RWPE1 (cell line): ENCODE measurements around the gene CNTN5.

Source experiments
- CTCF ChIA-PET: fragments of 350-600 bp; sonication (Branson Sonifier 250); formaldehyde crosslinking; extraction: SDS; loops from one replicate; lab custom pipeline; 2021; lab: Yijun Ruan, JAX
- POLR2A ChIA-PET: fragments of 400-600 bp; formaldehyde crosslinking; extraction: SDS; loops from one replicate; lab custom pipeline; 2020; ENCODE audit warnings: antibody characterized with exemption; ENCODE audit not compliant: low non-redundant PET; lab: Yijun Ruan, JAX
- DNase-seq: peaks from one replicate; pipeline ENCODE4 v3.0.0; 2012; ENCODE audit warnings: low spot score
- H3K27ac ChIP-seq: fragments of 450-650 bp; 2 replicates; pipeline ENCODE4 v1.5.1; 2017
- CTCF ChIP-seq: fragments of 450-650 bp; conservative IDR thresholded peaks from 2 replicates; pipeline ENCODE4 v1.5.1; 2017; ENCODE audit warnings: low read depth, mild to moderate bottlenecking

The CNTN5 gene

GRCh38 chr11:99311870-99312269 lies 291.1 kb downstream of the CNTN5 start:
- ChIA-PET POLR2A (no interaction called here), CTCF (no interaction called here)
- no peak overlapping the region for H3K27ac ChIP-seq
- TF ChIP-seq CTCF = no peak
- DNase-seq = no peak

- H3K27ac ChIP-seq = no peak overlapping the region
- ChIA-PET CTCF (interaction anchor here (0.6 kb wide), 1 partner anchor 1413 kb away, joined by 3 read pairs; no protein-coding TSS in a partner anchor), POLR2A (no interaction called here)
- no peak for DNase-seq
- no peak for TF ChIP-seq CTCF
Measured at GRCh38 chr11:99316776-99317520, 296.2 kb downstream of the CNTN5 start.

- ChIA-PET CTCF (no interaction called here), POLR2A (no interaction called here)
- no peak overlapping the region for H3K27ac ChIP-seq
- DNase-seq = no peak
- no peak for TF ChIP-seq CTCF
Measured at GRCh38 chr11:99320769-99321290, 300.1 kb downstream of the CNTN5 start.

- POLR2A ChIA-PET = no interaction called here
- CTCF ChIA-PET = no interaction called here
Measured at GRCh38 chr11:99325847-99326246, 305.1 kb downstream of the CNTN5 start.

GRCh38 chr11:99327066-99327465 lies 306.3 kb downstream of the CNTN5 start:
- DNase-seq = no peak
- no peak for TF ChIP-seq CTCF
- ChIA-PET CTCF (no interaction called here), POLR2A (no interaction called here)
- no peak overlapping the region for H3K27ac ChIP-seq

More at GRCh38 chr11:99325847-99326246, 305.1 kb downstream of the CNTN5 start:
- DNase-seq = peak; percentile 73
- no peak overlapping the region for H3K27ac ChIP-seq
- TF ChIP-seq CTCF = no peak

- ChIA-PET POLR2A (no interaction called here), CTCF (no interaction called here)
- DNase-seq = no peak
- no peak for TF ChIP-seq CTCF
- H3K27ac ChIP-seq = no peak overlapping the region
Measured at GRCh38 chr11:99327527-99327926, 306.8 kb downstream of the CNTN5 start.
